ENCODE measurements around the gene ICAM2.

DNA sequence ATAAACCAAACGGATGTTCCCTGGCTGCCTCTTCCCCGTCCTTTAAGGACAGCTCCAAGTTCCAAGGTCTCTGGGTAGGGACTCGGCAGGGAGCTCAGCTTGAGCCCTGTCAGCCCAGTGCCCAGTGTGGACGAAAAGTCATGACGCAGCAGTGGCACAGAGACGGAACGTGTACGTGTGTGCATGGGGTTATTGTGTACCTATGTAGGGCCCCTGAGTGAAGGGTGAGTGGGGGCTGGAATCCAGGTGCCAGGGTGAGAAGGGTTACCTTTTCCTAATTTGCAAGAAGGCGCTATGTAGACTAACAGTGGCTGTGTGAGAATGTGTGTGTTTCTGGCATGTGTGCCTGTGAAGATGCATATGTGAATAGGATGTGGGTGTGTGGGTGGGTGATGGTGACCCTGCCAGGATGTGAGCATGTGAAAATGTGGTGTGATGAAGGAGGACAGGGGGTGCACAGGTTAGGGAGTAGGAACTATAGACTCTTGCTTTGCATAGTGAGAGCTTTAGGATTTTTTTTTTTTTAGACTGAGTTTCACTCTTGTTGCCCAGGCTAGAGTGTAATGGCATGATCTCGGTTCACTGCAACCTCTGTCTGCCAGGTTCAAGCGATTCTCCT, 53.7 kb downstream of the ICAM2 start:
- TF ChIP-seq JUN (CRISPR knock-in tag; IDR thresholded peaks at IDR 0.05): no peak
- TF ChIP-seq, protein P1, sequence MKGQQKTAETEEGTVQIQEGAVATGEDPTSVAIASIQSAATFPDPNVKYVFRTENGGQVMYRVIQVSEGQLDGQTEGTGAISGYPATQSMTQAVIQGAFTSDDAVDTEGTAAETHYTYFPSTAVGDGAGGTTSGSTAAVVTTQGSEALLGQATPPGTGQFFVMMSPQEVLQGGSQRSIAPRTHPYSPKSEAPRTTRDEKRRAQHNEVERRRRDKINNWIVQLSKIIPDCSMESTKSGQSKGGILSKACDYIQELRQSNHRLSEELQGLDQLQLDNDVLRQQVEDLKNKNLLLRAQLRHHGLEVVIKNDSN (CRISPR knock-in tag; IDR thresholded peaks at IDR 0.05): no peak
- TF ChIP-seq, protein P2, sequence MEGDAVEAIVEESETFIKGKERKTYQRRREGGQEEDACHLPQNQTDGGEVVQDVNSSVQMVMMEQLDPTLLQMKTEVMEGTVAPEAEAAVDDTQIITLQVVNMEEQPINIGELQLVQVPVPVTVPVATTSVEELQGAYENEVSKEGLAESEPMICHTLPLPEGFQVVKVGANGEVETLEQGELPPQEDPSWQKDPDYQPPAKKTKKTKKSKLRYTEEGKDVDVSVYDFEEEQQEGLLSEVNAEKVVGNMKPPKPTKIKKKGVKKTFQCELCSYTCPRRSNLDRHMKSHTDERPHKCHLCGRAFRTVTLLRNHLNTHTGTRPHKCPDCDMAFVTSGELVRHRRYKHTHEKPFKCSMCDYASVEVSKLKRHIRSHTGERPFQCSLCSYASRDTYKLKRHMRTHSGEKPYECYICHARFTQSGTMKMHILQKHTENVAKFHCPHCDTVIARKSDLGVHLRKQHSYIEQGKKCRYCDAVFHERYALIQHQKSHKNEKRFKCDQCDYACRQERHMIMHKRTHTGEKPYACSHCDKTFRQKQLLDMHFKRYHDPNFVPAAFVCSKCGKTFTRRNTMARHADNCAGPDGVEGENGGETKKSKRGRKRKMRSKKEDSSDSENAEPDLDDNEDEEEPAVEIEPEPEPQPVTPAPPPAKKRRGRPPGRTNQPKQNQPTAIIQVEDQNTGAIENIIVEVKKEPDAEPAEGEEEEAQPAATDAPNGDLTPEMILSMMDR (IDR thresholded peaks at IDR 0.05): no peak
- no peak for TF ChIP-seq GABPB1 (CRISPR knock-in tag; IDR thresholded peaks at IDR 0.05)
- TF ChIP-seq ELF4 (CRISPR knock-in tag; IDR thresholded peaks at IDR 0.05; ENCODE audit: low read depth): no peak
- TF ChIP-seq, protein P3, sequence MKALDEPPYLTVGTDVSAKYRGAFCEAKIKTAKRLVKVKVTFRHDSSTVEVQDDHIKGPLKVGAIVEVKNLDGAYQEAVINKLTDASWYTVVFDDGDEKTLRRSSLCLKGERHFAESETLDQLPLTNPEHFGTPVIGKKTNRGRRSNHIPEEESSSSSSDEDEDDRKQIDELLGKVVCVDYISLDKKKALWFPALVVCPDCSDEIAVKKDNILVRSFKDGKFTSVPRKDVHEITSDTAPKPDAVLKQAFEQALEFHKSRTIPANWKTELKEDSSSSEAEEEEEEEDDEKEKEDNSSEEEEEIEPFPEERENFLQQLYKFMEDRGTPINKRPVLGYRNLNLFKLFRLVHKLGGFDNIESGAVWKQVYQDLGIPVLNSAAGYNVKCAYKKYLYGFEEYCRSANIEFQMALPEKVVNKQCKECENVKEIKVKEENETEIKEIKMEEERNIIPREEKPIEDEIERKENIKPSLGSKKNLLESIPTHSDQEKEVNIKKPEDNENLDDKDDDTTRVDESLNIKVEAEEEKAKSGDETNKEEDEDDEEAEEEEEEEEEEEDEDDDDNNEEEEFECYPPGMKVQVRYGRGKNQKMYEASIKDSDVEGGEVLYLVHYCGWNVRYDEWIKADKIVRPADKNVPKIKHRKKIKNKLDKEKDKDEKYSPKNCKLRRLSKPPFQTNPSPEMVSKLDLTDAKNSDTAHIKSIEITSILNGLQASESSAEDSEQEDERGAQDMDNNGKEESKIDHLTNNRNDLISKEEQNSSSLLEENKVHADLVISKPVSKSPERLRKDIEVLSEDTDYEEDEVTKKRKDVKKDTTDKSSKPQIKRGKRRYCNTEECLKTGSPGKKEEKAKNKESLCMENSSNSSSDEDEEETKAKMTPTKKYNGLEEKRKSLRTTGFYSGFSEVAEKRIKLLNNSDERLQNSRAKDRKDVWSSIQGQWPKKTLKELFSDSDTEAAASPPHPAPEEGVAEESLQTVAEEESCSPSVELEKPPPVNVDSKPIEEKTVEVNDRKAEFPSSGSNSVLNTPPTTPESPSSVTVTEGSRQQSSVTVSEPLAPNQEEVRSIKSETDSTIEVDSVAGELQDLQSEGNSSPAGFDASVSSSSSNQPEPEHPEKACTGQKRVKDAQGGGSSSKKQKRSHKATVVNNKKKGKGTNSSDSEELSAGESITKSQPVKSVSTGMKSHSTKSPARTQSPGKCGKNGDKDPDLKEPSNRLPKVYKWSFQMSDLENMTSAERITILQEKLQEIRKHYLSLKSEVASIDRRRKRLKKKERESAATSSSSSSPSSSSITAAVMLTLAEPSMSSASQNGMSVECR (CRISPR knock-in tag; IDR thresholded peaks at IDR 0.05; ENCODE audit: borderline replicate concordance): no peak
- TF ChIP-seq, protein P4, sequence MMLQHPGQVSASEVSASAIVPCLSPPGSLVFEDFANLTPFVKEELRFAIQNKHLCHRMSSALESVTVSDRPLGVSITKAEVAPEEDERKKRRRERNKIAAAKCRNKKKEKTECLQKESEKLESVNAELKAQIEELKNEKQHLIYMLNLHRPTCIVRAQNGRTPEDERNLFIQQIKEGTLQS (CRISPR knock-in tag; conservative IDR thresholded peaks at IDR 0.05): no peak
